ENCODE results near the gene TRMT44. TPM values are rescaled to one million over a fixed set of nuclear protein-coding genes. Genes with fewer than 3 reads are reported as not detected.
"Not testable (repeated sequence)": the region's sequence is repeated elsewhere in the genome, so short reads cannot be mapped to it uniquely, and the experiment has no call there.

Gene TRMT44
- total RNA-seq, 1 donor from 2014 or later: 12.7 TPM

DNA sequence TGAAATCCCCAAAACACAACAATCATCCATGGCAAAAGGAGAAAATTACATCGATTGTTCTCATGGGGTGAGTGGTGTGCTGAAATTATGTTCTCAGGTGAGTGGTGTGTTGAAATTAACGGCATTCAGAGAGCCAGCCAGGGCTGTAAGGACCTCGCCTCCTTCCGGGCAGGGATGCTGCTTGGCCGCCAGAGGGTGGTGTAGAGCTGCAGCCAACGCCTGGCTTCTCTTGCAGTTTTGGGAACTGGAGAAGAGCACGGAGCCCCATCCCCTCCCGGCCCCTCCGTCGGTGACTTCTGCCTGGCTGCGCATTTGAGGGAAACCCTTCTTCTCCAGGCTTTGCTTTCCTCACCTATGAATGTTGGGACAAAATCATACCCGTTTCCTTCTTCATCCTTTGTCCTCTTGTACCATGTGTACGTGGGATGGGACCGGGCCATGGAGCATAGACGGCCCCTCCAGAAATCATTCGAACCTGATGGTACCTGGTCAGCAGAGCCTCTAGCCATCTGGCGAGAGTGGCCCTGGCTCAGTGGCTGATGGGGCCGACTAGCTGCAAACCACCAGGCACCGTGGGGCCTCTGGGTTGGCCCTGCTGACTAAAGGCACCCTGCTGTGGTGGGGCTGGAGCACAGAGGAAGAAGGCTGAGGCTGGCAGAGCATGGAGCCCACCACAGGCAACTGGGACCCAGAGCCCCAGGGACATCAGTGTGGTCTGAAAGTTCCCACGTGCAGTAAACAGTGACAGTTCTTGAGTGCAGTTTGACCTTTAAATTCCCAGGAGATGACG lies 28.4 kb downstream of the TRMT44 start:
- DNase-seq (ENCODE audit: low read depth, low spot score): no peak

GRCh38 chr4:8469550-8469949 lies 29.0 kb downstream of the TRMT44 start:
- DNase-seq (ENCODE audit: low read depth, low spot score): no peak

GRCh38 chr4:8470451-8471024 lies 30.0 kb downstream of the TRMT44 start:
- no peak for DNase-seq (ENCODE audit: low read depth, low spot score)

DNA sequence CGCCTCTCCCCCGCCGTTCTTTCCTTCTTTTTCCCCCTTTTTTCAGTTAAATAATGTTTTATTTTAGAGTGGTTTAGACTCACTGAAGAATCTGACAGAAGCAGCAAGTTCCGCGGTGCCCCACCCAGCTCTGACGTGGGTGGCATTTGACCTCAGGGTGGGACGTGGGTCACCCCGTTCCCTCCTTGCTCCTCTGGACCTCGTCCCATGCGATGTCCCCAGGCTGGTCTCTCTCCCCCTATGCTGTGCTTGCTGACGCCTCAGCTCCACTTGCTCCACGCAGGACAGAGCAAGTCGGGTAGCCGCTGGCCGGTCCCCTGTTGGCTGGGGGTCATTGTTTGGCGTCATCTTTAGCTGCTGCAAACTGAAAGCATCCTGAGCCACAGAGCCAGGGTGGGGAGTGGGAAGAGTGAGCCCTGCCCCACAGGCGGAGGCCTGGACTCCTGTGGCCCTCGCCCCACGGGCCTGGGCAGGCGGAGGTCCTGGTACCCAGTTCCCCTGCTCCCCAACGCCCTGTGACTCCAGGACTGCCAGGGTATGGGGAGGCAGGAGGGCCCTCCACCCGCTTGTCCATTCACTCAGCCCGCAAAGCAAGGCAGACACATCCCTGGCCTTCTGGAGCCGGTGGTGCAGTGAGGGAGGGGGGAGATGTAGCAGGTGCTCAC lies 30.8 kb downstream of the TRMT44 start:
- DNase-seq (ENCODE audit: low read depth, low spot score): no peak

DNA sequence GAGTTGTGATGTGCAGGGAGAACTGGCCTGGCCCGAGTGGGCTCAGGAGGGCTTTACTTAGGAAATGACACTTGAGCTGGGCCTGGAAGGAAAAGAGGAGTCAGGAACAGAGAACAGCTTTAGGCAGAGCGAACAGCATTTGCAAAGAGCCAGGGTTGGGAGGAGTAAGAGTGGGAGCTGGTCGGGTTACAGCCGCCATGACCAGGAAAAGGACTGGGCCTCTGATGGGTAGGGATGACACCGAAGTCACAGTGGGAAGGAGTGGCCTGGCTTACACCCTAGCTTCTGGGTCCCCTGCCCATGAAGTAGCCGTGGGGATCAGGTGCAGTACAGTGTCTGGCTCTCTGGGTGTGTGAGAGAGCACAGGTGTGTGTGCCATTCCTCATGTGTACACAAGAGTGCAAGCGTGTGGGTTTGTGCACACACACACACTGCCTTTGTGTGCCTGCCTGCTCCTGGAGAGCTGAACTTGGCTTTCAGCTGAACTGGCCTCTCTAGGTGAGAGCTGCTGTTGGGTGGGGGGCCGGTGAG lies 31.6 kb downstream of the TRMT44 start:
- DNase-seq (ENCODE audit: low read depth, low spot score): no peak

DNA sequence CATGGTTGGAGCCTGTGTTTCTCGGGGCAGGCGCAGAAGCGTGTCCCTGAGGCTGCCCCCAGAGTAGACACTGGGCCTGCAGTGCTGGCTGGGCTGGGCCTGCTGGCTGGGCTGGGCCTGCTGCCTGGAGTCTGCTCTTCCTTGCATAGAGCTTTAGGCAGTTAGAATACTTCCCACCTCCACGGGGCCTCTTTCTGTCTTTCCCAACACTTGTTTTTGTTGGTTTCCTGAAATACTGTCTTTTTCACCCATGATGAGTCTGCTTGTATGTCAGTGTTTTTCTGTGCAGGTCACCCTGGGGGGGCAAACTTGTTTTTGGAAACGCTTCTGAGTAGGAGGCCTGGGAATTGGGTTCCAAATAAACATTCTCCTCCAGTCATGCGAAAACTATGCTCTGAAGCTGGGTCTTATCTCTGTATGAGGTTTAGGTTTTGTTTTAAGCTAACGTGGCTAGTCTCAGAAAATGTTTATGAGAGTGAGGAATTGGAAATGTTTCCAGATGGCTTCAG lies 32.2 kb downstream of the TRMT44 start:
- DNase-seq (ENCODE audit: low read depth, low spot score): no peak

GRCh38 chr4:8473198-8473919 lies 32.8 kb downstream of the TRMT44 start:
- DNase-seq (ENCODE audit: low read depth, low spot score): no peak

DNA sequence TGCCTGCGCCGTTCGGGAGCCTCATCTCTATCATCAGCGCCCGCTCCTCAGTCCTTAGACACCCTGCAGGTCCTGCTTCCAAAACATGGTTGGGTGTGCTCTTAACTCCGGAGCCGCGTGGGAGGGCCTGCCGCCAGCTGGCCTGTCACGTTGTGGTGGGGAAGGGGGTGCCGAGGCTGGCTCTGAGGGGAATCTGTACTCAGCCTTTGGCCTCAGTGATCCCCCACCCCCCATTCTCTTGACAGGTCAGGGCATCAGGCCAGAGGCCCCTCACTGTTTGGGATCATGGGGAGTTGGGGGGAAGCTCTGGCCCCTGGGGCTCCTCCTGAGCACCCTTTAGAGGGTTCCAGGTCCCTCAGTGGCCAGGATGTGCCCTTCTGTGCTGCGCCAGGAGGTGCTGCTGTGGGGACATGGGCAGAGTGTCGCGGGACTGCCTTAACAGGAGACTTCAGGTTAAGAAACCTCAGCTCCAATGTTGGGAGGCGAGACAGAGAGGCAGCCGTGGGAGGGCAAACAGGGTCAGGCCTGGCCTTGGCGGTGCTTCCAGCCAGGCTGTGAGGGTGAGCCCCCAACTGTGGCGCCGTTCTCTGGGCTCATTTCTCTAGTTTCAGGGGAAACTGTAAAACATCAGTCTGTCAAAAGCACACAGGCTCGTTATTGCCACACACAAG lies 33.5 kb downstream of the TRMT44 start:
- DNase-seq (ENCODE audit: low read depth, low spot score): no peak

- DNase-seq (ENCODE audit: low read depth, low spot score): no peak
These were observed 34.3 kb downstream of the TRMT44 start for GRCh38 chr4:8474856-8475255.

GRCh38 chr4:8475751-8476575 lies 35.4 kb downstream of the TRMT44 start:
- no peak for DNase-seq (ENCODE audit: low read depth, low spot score)

GRCh38 chr4:8477095-8477635 lies 36.6 kb downstream of the TRMT44 start:
- no peak for DNase-seq (ENCODE audit: low read depth, low spot score)

GRCh38 chr4:8477676-8478075 lies 37.1 kb downstream of the TRMT44 start:
- DNase-seq (ENCODE audit: low read depth, low spot score): no peak

- no peak for DNase-seq (ENCODE audit: low read depth, low spot score)
These were observed 37.8 kb downstream of the TRMT44 start for GRCh38 chr4:8478371-8478770.

DNA sequence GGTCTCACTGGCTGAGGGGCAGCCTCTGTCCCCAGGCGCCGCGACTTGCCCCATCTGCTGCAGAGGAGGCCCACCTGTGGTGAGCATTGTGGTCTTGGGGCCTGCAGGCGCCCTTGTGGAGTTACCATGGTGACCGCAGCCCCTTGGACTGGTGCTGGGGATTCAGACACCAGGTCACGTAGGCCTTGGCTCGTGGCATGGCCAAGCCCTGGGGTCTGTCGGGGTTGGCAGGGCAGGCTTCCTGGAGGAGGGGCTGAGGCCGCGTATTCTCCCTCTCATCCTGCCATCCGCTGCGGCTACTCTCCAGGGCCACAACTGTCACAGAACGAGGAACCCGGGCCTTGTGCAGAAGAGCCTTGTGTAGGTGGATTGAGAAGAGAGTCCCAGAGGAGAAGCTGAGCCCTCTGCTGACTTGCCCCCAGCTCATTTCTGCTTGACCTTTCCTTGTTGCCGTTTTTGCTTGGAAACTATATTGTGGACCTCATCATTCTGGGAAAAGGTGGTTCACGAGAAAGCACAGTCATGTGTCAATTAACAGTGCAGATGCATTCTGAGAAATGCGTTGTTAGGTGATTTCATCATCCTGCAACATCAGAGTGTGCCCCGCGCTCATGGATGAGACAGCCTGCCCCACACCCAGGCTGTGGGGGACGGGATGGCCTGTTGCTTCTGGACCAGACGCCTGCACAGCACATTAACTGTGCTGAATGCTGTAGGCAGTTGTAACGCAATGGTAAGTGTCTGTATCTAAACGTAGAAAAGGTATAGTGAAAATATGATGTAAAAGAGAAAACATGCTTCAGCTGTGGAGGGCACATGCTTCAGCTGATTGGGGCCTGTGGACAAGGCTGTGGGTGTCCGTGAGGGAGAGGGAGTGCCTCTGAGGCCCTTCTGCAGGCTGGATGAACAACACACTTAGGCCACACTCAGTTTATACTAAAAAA lies 38.5 kb downstream of the TRMT44 start:
- no peak for DNase-seq (ENCODE audit: low read depth, low spot score)

- DNase-seq (ENCODE audit: low read depth, low spot score): no peak
These were observed 39.6 kb downstream of the TRMT44 start for GRCh38 chr4:8480221-8480620.

GRCh38 chr4:8486643-8487042 lies 46.1 kb downstream of the TRMT44 start:
- DNase-seq (ENCODE audit: low read depth, low spot score): not testable (repeated sequence)

GRCh38 chr4:8488791-8489369 lies 48.3 kb downstream of the TRMT44 start:
- DNase-seq (ENCODE audit: low read depth, low spot score): no peak

DNA sequence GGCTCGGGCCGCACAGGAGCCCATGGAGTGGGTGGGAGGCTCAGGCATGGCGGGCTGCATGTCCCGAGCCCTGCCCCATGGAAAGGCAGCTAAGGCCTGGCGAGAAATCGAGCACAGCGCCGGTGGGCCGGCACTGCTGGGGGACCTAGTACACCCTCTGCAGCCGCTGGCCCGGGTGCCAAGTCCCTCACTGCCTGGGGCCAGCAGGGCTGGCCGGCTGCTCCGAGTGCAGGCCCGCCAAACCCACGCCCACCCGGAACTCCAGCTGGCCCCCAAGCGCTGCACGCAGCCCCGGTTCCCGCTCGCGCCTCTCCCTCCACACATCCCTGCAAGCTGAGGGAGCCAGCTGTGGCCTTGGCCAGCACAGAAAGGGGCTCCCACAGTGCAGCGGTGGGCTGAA lies 50.9 kb downstream of the TRMT44 start:
- not testable (repeated sequence) for DNase-seq (ENCODE audit: low read depth, low spot score)
